ENCODE results near the gene MDM2.
"Not testable (repeated sequence)": the region's sequence is repeated elsewhere in the genome, so short reads cannot be mapped to it uniquely, and the experiment has no call there.

Gene MDM2

GRCh38 chr12:68828672-68829068 lies 20.7 kb downstream of the MDM2 start:
- no peak for DNase-seq

- no peak for DNase-seq
These were observed 23.3 kb downstream of the MDM2 start for GRCh38 chr12:68831272-68831671.

DNA sequence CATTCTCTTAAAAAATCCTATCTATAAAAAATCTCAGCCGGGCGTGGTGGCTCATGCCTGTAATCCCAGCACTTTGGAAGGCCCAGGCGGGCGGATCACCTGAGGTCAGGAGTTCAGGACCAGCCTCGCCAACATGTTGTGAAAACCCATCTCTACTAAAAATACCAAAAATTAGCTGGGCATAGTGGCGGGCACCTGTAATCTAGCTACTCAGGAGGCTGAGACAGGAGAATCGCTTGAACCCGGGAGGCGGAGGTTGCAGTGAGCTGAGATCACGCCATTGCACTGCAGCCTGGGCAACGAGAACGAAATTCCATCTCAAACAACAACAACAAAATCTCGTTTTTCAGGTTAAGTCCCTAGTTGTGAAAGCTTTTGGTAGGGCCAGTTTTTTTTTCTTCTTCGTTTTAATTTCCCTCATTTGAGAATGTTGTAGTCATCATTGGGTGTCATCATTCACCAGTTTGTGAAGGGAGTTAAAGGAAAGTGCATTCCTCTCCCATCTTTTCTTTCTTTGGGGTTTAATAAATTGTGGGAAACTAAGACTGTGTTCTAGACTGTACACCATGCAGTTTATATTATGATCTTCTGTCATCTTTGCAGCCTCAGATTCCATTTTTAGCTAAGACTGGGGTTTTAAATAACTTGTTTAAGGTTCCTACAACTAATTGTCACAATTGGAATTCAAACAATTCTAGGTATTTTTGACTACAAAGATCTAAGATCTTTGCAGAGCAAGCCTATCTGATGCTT lies 23.9 kb downstream of the MDM2 start:
- DNase-seq = no peak

DNA sequence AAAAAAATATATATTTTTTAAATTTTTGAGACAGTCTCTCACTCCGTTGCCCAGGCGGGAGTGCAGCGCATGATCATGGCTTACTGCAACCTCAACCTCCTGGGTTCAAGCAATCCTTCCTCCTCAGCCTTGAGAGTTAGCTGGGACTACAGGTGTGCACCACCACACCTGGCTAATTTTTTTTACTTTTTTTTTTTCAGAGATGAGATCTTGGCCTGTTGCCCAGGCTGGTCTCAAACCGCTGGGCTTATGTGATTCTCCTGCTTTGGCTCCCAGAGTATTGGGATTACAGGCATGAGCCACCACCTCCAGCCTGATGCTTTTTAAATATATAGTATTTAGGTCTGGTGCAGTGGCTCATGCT lies 24.5 kb downstream of the MDM2 start:
- no peak for DNase-seq

GRCh38 chr12:68833508-68833907 lies 25.5 kb downstream of the MDM2 start:
- no peak for DNase-seq

- no peak for DNase-seq
These were observed 27.4 kb downstream of the MDM2 start for GRCh38 chr12:68835333-68835908.

GRCh38 chr12:68837215-68837614 lies 29.2 kb downstream of the MDM2 start:
- DNase-seq = no peak

DNA sequence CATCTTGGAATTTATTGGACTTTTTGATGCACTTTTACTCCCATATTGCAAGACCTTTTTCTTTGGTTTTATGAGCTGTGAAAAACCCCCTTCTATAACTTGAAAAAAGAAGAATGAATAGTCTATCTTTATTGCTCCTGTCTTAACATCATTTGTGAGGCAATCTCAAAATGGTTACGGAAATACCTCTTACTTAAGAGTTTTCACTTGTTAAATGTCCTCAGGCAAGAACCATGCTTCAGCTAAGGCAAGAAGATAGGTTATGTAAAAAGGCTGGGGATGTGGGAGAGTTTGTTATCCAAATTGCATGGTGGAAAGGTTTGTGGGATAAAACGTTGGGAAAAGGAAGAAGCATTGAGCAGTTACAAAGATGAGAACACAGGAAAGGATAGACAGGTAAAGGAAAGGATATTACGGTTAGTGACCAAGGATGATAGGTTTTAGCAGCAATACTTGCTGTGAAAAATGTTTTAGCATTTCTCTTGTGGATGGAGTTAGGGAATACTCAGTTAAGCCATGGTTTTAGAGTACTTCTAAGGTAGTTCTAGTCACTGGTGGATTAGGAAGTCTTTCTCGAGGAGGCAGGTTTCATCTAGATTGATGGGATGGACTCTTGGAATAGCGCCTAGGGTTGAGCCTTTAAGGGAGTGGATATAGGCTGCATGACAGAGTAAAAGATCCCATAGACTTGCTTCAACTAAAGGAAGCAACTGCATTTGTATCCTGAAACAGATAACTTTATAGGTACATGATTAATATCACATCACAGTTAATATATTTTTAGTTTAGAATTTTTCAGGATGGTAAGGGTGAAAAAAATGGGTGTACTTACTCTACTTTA lies 30.3 kb downstream of the MDM2 start:
- DNase-seq = no peak

DNA sequence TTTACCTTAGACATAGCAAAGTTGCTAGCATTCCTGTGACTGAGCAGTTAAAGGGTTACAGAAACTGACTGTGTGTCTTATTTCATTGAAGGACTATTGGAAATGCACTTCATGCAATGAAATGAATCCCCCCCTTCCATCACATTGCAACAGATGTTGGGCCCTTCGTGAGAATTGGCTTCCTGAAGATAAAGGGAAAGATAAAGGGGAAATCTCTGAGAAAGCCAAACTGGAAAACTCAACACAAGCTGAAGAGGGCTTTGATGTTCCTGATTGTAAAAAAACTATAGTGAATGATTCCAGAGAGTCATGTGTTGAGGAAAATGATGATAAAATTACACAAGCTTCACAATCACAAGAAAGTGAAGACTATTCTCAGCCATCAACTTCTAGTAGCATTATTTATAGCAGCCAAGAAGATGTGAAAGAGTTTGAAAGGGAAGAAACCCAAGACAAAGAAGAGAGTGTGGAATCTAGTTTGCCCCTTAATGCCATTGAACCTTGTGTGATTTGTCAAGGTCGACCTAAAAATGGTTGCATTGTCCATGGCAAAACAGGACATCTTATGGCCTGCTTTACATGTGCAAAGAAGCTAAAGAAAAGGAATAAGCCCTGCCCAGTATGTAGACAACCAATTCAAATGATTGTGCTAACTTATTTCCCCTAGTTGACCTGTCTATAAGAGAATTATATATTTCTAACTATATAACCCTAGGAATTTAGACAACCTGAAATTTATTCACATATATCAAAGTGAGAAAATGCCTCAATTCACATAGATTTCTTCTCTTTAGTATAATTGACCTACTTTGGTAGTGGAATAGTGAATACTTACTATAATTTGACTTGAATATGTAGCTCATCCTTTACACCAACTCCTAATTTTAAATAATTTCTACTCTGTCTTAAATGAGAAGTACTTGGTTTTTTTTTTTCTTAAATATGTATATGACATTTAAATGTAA lies 31.5 kb downstream of the MDM2 start:
- no peak for DNase-seq

GRCh38 chr12:68841175-68841574 lies 33.2 kb downstream of the MDM2 start:
- DNase-seq = not testable (repeated sequence)

GRCh38 chr12:68841717-68842116 lies 33.7 kb downstream of the MDM2 start:
- DNase-seq = no peak

DNA sequence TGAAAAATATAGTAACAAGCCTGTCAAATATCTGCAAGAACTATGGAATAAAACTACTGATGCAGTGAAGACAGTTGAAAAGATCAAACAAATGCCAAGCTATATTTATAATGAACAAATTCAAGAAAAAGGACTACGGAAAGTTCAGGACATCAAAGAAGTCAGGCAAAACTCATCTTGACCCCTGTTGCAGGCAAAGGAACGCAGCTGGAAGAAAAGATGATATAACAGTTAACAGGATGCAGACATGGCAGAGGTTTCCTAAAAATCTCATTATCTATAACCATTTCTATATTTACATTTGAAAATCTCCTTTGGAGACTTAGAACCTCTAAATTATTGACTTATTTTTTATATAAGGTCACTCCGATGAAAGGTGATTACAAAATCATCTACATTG lies 34.1 kb downstream of the MDM2 start:
- DNase-seq = no peak

DNA sequence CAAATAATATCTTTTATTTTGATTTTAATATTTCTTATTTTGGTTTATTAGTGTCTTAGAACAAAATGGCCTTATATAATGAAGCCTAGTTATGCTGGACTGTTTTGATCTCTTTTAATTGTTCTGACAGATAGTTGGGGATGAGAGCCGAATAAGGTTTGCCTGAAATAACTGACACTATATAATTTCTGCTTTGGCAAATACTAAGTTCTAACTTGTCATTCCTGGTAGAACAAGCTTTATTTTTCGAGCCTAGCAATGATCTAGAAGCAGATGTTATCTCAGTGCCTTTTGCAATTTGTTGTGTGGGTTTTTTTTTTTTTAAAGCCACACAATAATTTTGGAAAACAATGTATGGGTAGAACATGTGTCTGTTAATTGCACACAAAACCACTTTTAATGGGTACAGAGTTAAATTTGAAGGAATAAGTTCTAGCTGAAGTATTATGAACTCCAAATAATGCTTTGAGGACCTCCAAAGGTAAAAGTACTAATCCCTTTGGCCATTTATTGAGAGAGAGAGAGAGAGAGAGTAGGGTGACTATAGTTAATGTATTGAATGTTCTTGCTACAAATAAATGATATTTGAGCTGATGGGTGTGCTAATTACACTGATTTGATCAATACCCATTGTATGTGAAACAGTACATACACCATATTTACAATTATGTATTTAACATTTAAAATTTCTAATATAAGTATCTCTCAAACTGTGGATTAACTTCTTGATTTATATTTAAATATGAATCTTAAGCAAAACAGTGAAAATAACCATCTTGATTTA lies 35.0 kb downstream of the MDM2 start:
- no peak for DNase-seq

DNA sequence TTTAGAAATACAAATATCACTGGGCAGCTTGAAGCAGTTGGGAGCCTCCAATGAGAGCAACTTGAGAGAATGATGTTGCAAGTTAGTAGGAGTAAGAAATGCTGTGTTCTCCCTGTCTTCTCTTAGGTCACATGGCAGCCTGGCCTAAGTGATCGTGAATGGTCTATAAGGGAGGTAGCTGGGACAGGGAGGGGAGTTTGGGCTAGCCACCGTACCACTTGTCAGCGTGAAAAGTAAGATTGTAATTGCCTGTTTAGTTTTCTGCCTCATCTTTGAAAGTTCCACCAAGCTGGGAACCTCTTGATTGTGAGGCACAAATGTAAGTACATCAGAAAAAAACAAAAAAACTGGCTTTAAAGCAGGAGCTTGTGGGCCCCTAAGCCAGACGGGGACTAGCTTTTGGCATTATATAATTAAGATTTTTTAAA lies 36.4 kb downstream of the MDM2 start:
- no peak for DNase-seq

GRCh38 chr12:68844788-68845695 lies 37.1 kb downstream of the MDM2 start:
- DNase-seq = no peak

DNA sequence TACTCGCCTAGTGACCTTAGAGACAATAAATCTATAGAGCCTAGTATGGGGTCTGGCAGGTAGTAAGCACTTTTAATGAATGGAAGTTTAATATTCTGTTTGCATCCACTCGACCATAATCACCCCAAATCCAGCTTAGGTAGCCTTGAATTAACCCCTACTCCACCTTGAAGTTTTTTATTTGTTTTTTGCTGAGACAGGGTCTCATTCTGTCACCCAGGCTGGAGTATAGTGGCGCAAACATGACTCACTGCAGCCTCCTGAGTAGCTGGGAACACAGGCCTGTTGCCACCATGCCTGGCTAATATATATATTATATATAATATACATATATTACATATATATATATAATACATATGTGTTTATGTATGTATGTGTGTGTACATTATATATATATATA lies 38.8 kb downstream of the MDM2 start:
- DNase-seq = no peak

GRCh38 chr12:68850390-68850789 lies 42.4 kb downstream of the MDM2 start:
- no peak for DNase-seq

DNA sequence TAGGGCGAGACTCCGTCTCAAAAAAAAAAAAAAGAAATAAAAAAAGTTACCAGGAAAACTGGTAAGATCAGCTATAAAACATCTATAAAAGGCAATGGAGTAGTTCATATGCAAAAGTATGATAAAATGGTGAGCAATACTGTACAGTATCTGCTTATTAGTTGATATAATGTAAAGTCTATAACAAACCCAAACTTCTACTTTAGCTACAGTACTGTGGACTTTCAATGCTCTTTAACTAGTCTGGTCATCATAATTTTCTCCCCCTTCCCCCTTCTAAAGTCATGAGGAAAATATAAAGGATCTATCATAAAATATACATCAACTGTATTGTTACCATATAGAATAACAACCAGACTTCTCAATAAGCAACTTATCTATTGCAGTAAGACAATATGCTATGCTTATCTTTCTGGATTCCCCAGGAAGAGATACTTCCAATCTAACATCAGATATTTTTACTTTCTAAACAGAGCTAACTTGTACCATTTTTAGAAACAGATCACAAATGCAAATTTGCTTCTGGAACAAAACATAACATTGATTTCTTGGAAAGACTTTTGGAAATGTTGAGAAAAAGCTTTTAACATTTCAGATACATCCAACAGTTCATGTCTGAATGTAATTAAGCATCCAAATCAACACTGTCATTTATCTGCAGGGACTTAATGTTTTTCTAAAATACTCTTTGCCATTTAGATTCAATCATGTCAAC lies 43.8 kb downstream of the MDM2 start:
- DNase-seq = no peak

- no peak for DNase-seq
These were observed 45.6 kb downstream of the MDM2 start for GRCh38 chr12:68853396-68854077.

GRCh38 chr12:68854078-68854468 lies 46.1 kb downstream of the MDM2 start:
- DNase-seq = no peak
